Measurements from ENCODE around the gene CLDN18. TPM values are rescaled to one million over a fixed set of nuclear protein-coding genes. Genes with fewer than 3 reads are reported as not detected.

Gene CLDN18
- total and polyA plus RNA-seq, 2 experiments from 2014 or later: 0.19 TPM; not detected in 1

DNA sequence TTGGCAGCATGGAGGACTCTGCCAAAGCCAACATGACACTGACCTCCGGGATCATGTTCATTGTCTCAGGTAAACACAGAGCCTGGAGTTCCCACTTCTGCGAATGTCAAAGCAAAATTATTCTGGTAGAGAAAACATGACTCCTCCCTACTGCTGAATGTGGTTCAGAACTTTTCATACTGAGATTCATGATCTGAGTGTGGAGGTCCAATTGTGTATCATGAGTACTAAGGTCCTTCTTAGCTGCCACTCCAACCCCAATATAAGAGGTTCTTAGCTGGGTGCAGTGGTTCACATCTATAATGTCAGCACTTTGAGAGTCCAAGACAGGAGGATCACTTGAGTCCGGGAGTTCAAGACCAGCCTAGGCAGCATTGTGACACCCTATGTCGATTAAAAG is 13.8 kb downstream of the CLDN18 start (continued):
- TF ChIP-seq, protein P1, sequence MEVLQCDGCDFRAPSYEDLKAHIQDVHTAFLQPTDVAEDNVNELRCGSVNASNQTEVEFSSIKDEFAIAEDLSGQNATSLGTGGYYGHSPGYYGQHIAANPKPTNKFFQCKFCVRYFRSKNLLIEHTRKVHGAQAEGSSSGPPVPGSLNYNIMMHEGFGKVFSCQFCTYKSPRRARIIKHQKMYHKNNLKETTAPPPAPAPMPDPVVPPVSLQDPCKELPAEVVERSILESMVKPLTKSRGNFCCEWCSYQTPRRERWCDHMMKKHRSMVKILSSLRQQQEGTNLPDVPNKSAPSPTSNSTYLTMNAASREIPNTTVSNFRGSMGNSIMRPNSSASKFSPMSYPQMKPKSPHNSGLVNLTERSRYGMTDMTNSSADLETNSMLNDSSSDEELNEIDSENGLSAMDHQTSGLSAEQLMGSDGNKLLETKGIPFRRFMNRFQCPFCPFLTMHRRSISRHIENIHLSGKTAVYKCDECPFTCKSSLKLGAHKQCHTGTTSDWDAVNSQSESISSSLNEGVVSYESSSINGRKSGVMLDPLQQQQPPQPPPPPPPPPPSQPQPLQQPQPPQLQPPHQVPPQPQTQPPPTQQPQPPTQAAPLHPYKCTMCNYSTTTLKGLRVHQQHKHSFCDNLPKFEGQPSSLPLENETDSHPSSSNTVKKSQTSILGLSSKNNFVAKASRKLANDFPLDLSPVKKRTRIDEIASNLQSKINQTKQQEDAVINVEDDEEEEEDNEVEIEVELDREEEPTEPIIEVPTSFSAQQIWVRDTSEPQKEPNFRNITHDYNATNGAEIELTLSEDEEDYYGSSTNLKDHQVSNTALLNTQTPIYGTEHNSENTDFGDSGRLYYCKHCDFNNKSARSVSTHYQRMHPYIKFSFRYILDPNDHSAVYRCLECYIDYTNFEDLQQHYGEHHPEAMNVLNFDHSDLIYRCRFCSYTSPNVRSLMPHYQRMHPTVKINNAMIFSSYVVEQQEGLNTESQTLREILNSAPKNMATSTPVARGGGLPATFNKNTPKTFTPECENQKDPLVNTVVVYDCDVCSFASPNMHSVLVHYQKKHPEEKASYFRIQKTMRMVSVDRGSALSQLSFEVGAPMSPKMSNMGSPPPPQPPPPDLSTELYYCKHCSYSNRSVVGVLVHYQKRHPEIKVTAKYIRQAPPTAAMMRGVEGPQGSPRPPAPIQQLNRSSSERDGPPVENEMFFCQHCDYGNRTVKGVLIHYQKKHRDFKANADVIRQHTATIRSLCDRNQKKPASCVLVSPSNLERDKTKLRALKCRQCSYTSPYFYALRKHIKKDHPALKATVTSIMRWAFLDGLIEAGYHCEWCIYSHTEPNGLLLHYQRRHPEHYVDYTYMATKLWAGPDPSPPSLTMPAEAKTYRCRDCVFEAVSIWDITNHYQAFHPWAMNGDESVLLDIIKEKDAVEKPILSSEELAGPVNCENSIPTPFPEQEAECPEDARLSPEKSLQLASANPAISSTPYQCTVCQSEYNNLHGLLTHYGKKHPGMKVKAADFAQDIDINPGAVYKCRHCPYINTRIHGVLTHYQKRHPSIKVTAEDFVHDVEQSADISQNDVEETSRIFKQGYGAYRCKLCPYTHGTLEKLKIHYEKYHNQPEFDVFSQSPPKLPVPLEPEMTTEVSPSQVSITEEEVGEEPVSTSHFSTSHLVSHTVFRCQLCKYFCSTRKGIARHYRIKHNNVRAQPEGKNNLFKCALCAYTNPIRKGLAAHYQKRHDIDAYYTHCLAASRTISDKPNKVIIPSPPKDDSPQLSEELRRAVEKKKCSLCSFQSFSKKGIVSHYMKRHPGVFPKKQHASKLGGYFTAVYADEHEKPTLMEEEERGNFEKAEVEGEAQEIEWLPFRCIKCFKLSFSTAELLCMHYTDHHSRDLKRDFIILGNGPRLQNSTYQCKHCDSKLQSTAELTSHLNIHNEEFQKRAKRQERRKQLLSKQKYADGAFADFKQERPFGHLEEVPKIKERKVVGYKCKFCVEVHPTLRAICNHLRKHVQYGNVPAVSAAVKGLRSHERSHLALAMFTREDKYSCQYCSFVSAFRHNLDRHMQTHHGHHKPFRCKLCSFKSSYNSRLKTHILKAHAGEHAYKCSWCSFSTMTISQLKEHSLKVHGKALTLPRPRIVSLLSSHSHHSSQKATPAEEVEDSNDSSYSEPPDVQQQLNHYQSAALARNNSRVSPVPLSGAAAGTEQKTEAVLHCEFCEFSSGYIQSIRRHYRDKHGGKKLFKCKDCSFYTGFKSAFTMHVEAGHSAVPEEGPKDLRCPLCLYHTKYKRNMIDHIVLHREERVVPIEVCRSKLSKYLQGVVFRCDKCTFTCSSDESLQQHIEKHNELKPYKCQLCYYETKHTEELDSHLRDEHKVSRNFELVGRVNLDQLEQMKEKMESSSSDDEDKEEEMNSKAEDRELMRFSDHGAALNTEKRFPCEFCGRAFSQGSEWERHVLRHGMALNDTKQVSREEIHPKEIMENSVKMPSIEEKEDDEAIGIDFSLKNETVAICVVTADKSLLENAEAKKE (CRISPR knock-in tag; IDR thresholded peaks at IDR 0.05): no peak
- no peak for TF ChIP-seq CREB1 (CRISPR knock-in tag; IDR thresholded peaks at IDR 0.05; ENCODE audit: low read depth)
- no peak for TF ChIP-seq POLR2AphosphoS5 (IDR thresholded peaks at IDR 0.05; ENCODE audit: low read depth)
- no peak for TF ChIP-seq STAT1 (IDR thresholded peaks at IDR 0.05; ENCODE audit: unreplicated experiment)

DNA sequence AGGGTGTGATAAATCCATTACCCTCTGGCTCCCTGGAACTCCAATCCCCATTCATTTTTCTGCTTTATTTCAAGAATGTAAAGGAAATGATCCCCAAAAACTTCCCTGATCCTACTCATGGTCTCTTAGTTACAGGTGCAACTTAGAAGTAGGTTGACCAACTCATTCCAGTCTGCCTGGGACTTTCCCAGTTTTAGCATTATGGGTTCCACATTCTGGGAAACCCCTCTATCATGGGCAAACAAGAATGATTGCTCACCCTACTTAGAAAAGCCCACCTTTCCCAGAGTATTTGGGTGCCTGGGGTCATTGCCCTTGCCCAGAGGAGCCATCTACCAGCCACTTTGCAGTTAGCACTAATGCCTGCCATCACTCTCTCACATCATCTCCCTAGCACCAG is 15.6 kb downstream of the CLDN18 start:
- Histone ChIP-seq H3K79me2 (replicated peaks; ENCODE audit: insufficient read depth) (no peaks in the 10 kb centered on the region), H2AFZ (no peak overlapping the region), H3F3A (replicated peaks; ENCODE audit: low read depth) (no peaks in the 10 kb centered on the region), H3K9me2 (ENCODE audit: insufficient read depth) (no peaks in the 10 kb centered on the region), H3K27me3 (ENCODE audit: insufficient read depth) (no peaks in the 10 kb centered on the region), H3K4me2 (no peak overlapping the region), H4K20me1 (replicated peaks; ENCODE audit: insufficient read depth) (no peaks in the 10 kb centered on the region), H3K36me3 (ENCODE audit: insufficient read depth) (no peaks in the 10 kb centered on the region), H3K27ac (ENCODE audit: low read depth) (no peak overlapping the region), H3K4me3 (no peak overlapping the region), H3K4me1 (ENCODE audit: insufficient read depth) (no peaks in the 10 kb centered on the region)
- Mint-ChIP-seq H3K36me3 (ENCODE audit: low read depth) (no peaks in the 10 kb centered on the region), H3K27me3 (ENCODE audit: insufficient read depth, low read depth, poor library complexity) (peaks cover 2% of the 10 kb centered on the region), H3K4me1 (no peaks in the 10 kb centered on the region), H3K4me3 (no peak overlapping the region), H3K9me3 (no peaks in the 10 kb centered on the region), H3K27ac (no peak overlapping the region)
- no peak for DNase-seq (ENCODE audit: low spot score)
- no peak for ATAC-seq
- TF ChIP-seq, protein P2, sequence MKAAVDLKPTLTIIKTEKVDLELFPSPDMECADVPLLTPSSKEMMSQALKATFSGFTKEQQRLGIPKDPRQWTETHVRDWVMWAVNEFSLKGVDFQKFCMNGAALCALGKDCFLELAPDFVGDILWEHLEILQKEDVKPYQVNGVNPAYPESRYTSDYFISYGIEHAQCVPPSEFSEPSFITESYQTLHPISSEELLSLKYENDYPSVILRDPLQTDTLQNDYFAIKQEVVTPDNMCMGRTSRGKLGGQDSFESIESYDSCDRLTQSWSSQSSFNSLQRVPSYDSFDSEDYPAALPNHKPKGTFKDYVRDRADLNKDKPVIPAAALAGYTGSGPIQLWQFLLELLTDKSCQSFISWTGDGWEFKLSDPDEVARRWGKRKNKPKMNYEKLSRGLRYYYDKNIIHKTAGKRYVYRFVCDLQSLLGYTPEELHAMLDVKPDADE (IDR thresholded peaks at IDR 0.05): no peak
- no peak for TF ChIP-seq NANOG (IDR thresholded peaks at IDR 0.05; ENCODE audit: borderline replicate concordance)
- TF ChIP-seq, protein P1 (CRISPR knock-in tag; IDR thresholded peaks at IDR 0.05): no peak
- TF ChIP-seq, protein P3, sequence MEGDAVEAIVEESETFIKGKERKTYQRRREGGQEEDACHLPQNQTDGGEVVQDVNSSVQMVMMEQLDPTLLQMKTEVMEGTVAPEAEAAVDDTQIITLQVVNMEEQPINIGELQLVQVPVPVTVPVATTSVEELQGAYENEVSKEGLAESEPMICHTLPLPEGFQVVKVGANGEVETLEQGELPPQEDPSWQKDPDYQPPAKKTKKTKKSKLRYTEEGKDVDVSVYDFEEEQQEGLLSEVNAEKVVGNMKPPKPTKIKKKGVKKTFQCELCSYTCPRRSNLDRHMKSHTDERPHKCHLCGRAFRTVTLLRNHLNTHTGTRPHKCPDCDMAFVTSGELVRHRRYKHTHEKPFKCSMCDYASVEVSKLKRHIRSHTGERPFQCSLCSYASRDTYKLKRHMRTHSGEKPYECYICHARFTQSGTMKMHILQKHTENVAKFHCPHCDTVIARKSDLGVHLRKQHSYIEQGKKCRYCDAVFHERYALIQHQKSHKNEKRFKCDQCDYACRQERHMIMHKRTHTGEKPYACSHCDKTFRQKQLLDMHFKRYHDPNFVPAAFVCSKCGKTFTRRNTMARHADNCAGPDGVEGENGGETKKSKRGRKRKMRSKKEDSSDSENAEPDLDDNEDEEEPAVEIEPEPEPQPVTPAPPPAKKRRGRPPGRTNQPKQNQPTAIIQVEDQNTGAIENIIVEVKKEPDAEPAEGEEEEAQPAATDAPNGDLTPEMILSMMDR (conservative IDR thresholded peaks at IDR 0.05; ENCODE audit: low read depth in 2 of 2): no peak
